SK-N-SH treated with all-trans-retinoic acid at 6 μM for 48 hours (cell line): Measurements from ENCODE around the gene CASQ2.

Experiments
- ATAC-seq: fragments of 200-7000 bp; cut with Tn5 transposase; 3 replicates; pipeline ENCODE4 v1.9.1; 2020; ENCODE audit warnings: mild to moderate bottlenecking, moderate library complexity
- ARNTL ChIP-seq: fragments of 450-650 bp; formaldehyde crosslinking; IDR thresholded peaks from 2 replicates; pipeline ENCODE4 v1.5.0; 2020; ENCODE audit warnings: low read depth, mild to moderate bottlenecking, moderate library complexity, borderline replicate concordance
- BACH2 ChIP-seq: fragments of 250-450 bp; sonication (Bioruptor Pico); IDR thresholded peaks from 2 replicates; pipeline ENCODE4 v1.9.0; 2021; ENCODE audit warnings: mild to moderate bottlenecking, borderline replicate concordance
- CSDC2 ChIP-seq: fragments of 250-450 bp; sonication (Bioruptor Pico); IDR thresholded peaks from 2 replicates; pipeline ENCODE4 v1.5.0; 2020; ENCODE audit warnings: mild to moderate bottlenecking, moderate library complexity
- GLIS3 ChIP-seq: fragments of 250-450 bp; sonication (Bioruptor Pico); IDR thresholded peaks from 2 replicates; pipeline ENCODE4 v1.5.0; 2020; ENCODE audit warnings: mild to moderate bottlenecking, moderate library complexity
- ISL1 ChIP-seq: fragments of 250-450 bp; sonication (Bioruptor Pico); IDR thresholded peaks from 2 replicates; pipeline ENCODE4 v2.1.2; 2022; ENCODE audit warnings: mild to moderate bottlenecking, moderate library complexity
- OSR1 ChIP-seq: fragments of 250-450 bp; sonication (Bioruptor Pico); IDR thresholded peaks from 2 replicates; pipeline ENCODE4 v1.8.0; 2022; ENCODE audit warnings: moderate library complexity, mild to moderate bottlenecking, inconsistent platforms
- RARB ChIP-seq: fragments of 250-450 bp; sonication (Bioruptor Pico); IDR thresholded peaks from 2 replicates; pipeline ENCODE4 v1.8.0; 2021; ENCODE audit warnings: mild to moderate bottlenecking, moderate library complexity
- SNAI2 ChIP-seq: fragments of 250-450 bp; sonication (Bioruptor Pico); IDR thresholded peaks from 2 replicates; pipeline ENCODE4 v1.5.0; 2020; ENCODE audit warnings: mild to moderate bottlenecking, moderate library complexity
- TCF4 ChIP-seq: fragments of 250-450 bp; sonication (Bioruptor Pico); IDR thresholded peaks from 2 replicates; pipeline ENCODE4 v1.8.0; 2021; ENCODE audit warnings: mild to moderate bottlenecking, moderate library complexity, borderline replicate concordance
- TOX ChIP-seq: fragments of 250-450 bp; sonication (Bioruptor Pico); IDR thresholded peaks from 2 replicates; pipeline ENCODE4 v1.8.0; 2021; ENCODE audit warnings: mild to moderate bottlenecking, moderate library complexity, borderline replicate concordance
- ZC3H10 ChIP-seq: fragments of 250-450 bp; sonication (Bioruptor Pico); IDR thresholded peaks from 2 replicates; pipeline ENCODE4 v1.5.1; 2021; ENCODE audit warnings: mild to moderate bottlenecking, moderate library complexity
- ZFP3 ChIP-seq: fragments of 250-450 bp; sonication (Bioruptor Pico); IDR thresholded peaks from 2 replicates; pipeline ENCODE4 v1.5.0; 2020; ENCODE audit warnings: mild to moderate bottlenecking, moderate library complexity
- ZFP30 ChIP-seq: fragments of 450-650 bp; formaldehyde crosslinking; IDR thresholded peaks from 2 replicates; pipeline ENCODE4 v1.5.0; 2022; ENCODE audit warnings: mild to moderate bottlenecking, moderate library complexity
- ZNF565 ChIP-seq: fragments of 450-650 bp; formaldehyde crosslinking; conservative IDR thresholded peaks from 2 replicates; pipeline ENCODE4 v1.5.0; 2020; ENCODE audit warnings: low read depth, mild to moderate bottlenecking, moderate library complexity
- ZNF70 ChIP-seq: fragments of 450-650 bp; formaldehyde crosslinking; IDR thresholded peaks from 2 replicates; pipeline ENCODE4 v1.5.0; 2020; ENCODE audit warnings: mild to moderate bottlenecking, moderate library complexity
- ZNF8 ChIP-seq: fragments of 450-650 bp; formaldehyde crosslinking; IDR thresholded peaks from 2 replicates; pipeline ENCODE4 v1.5.0; 2020; ENCODE audit warnings: mild to moderate bottlenecking, moderate library complexity
- TF ChIP-seq, protein P1 (sequence below): fragments of 250-450 bp; sonication (Bioruptor Pico); IDR thresholded peaks from 2 replicates; pipeline ENCODE4 v1.8.0; 2021; ENCODE audit warnings: low read depth, mild to moderate bottlenecking, moderate library complexity, borderline replicate concordance
- TF ChIP-seq, protein P2 (sequence below): fragments of 250-450 bp; sonication (Bioruptor Pico); IDR thresholded peaks from 2 replicates; pipeline ENCODE4 v1.8.0; 2020; ENCODE audit warnings: mild to moderate bottlenecking, moderate library complexity, borderline replicate concordance
- TF ChIP-seq, protein P3 (sequence below): fragments of 250-450 bp; sonication (Bioruptor Pico); IDR thresholded peaks from 2 replicates; pipeline ENCODE4 v1.5.1; 2020; ENCODE audit warnings: low read depth, mild to moderate bottlenecking, moderate library complexity
- TF ChIP-seq, protein P4 (sequence below): fragments of 250-450 bp; sonication (Bioruptor Pico); IDR thresholded peaks from 2 replicates; pipeline ENCODE4 v1.5.1; 2021; ENCODE audit warnings: mild to moderate bottlenecking, moderate library complexity

Gene CASQ2

DNA sequence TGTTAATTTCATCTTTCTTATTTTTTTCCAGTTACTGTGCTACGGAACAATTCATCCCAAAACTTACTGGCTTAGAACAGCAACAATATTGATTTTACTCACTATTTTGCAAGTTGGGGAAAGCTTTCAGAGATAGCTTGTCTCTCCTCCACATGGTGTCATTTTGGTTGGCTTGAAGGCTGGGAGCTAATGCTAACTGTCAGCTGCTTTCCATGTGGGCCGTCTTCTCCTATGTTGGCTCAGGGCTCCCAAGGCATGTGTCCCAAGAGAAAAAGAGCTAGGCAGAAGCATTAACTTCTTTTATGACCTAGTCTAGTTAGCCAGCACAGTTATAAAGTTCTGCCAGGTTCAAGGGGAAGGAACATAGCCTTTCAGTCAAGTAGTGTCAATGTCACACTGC lies 33.9 kb upstream of the CASQ2 start:
- no peak for TF ChIP-seq ZFP3 (CRISPR knock-in tag)
- TF ChIP-seq ZC3H10 (CRISPR knock-in tag): no peak
- TF ChIP-seq, all 23 proteins: peak for 0
- no peak for ATAC-seq

DNA sequence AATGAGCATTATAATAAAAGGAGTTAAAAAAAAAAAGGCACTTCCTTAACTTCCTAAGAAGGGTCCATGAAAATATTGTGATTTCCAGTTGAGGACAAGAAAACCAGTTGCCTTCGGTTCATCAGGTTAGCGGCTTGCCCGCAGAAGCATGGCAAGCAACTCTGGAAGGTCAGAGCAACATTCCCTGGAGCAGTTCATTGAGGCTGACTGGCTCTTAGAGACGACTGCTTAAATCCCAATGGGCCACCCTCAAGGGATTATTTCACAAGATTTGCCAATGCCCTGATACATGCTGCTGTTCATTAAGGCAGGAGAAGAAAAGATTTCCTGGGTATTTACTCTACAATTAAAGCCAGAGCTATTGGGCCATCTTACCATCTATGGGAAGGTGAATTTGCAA lies 29.0 kb upstream of the CASQ2 start:
- no peak for TF ChIP-seq ZNF565 (CRISPR knock-in tag)
- TF ChIP-seq RARB (CRISPR knock-in tag): no peak
- TF ChIP-seq OSR1 (CRISPR knock-in tag): no peak
- no peak for TF ChIP-seq CSDC2 (CRISPR knock-in tag)
- TF ChIP-seq, protein P1, sequence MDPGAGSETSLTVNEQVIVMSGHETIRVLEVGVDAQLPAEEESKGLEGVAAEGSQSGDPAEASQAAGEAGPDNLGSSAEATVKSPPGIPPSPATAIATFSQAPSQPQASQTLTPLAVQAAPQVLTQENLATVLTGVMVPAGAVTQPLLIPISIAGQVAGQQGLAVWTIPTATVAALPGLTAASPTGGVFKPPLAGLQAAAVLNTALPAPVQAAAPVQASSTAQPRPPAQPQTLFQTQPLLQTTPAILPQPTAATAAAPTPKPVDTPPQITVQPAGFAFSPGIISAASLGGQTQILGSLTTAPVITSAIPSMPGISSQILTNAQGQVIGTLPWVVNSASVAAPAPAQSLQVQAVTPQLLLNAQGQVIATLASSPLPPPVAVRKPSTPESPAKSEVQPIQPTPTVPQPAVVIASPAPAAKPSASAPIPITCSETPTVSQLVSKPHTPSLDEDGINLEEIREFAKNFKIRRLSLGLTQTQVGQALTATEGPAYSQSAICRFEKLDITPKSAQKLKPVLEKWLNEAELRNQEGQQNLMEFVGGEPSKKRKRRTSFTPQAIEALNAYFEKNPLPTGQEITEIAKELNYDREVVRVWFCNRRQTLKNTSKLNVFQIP (CRISPR knock-in tag): no peak
- TF ChIP-seq ZFP30 (CRISPR knock-in tag): no peak
- TF ChIP-seq, protein P2, sequence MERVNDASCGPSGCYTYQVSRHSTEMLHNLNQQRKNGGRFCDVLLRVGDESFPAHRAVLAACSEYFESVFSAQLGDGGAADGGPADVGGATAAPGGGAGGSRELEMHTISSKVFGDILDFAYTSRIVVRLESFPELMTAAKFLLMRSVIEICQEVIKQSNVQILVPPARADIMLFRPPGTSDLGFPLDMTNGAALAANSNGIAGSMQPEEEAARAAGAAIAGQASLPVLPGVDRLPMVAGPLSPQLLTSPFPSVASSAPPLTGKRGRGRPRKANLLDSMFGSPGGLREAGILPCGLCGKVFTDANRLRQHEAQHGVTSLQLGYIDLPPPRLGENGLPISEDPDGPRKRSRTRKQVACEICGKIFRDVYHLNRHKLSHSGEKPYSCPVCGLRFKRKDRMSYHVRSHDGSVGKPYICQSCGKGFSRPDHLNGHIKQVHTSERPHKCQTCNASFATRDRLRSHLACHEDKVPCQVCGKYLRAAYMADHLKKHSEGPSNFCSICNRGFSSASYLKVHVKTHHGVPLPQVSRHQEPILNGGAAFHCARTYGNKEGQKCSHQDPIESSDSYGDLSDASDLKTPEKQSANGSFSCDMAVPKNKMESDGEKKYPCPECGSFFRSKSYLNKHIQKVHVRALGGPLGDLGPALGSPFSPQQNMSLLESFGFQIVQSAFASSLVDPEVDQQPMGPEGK: no peak
- TF ChIP-seq, protein P3, sequence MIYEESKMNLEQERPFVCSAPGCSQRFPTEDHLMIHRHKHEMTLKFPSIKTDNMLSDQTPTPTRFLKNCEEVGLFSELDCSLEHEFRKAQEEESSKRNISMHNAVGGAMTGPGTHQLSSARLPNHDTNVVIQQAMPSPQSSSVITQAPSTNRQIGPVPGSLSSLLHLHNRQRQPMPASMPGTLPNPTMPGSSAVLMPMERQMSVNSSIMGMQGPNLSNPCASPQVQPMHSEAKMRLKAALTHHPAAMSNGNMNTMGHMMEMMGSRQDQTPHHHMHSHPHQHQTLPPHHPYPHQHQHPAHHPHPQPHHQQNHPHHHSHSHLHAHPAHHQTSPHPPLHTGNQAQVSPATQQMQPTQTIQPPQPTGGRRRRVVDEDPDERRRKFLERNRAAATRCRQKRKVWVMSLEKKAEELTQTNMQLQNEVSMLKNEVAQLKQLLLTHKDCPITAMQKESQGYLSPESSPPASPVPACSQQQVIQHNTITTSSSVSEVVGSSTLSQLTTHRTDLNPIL (CRISPR knock-in tag): no peak
- TF ChIP-seq ISL1 (CRISPR knock-in tag): no peak
- TF ChIP-seq ZC3H10 (CRISPR knock-in tag): no peak
- TF ChIP-seq TOX (CRISPR knock-in tag): no peak
- no peak for ATAC-seq

DNA sequence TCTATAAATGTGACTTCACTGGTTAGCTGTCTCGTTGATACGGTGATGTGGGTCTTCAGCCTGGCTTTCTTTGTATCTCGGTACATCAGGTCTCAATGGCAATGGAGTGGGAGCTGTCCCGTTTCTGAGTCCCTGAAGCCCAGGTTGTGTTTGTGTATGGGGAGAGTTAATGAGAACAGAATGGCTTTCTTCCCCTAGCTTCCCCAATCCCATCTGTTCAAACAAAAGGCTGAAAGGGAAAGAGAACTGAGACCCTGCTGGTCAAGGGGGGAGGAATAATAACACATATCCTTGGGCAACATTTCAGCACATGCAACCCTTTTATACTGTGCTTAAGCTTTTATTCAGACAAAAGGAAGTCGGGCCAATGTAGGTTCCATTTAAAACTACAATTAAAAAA lies 28.4 kb upstream of the CASQ2 start:
- TF ChIP-seq ZNF565 (CRISPR knock-in tag) (no peak), ZC3H10 (CRISPR knock-in tag) (no peak), ZNF8 (CRISPR knock-in tag) (no peak), TCF4 (CRISPR knock-in tag) (no peak)
- TF ChIP-seq, protein P2: no peak
- TF ChIP-seq, protein P1 (CRISPR knock-in tag): no peak
- no peak for ATAC-seq

DNA sequence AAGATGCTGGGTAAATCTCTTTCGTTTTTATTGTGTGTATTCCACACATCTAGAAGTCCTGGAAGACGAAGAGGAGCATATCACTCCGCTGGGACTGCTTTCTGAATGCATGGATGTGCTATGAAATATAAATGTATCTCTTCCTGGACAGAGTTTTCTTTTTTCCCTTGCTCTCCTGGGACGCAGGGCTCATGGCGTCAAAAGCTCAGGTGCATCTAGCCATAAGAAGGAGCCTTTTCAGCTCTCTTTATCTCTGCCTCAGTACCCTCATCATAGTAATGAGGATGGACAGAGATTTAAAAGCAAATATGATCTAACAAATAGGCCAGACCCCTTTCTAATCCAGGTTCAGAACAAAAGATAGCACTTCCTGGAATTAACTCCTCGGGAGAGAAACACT lies 27.5 kb upstream of the CASQ2 start:
- ATAC-seq: no peak
- TF ChIP-seq ZNF70 (CRISPR knock-in tag) (no peak), ZNF565 (CRISPR knock-in tag) (no peak), SNAI2 (CRISPR knock-in tag) (no peak), TOX (CRISPR knock-in tag) (no peak), CSDC2 (CRISPR knock-in tag) (no peak), RARB (CRISPR knock-in tag) (no peak), BACH2 (CRISPR knock-in tag) (no peak), GLIS3 (CRISPR knock-in tag) (no peak), ISL1 (CRISPR knock-in tag) (no peak), ARNTL (CRISPR knock-in tag) (no peak)
- TF ChIP-seq, protein P4, sequence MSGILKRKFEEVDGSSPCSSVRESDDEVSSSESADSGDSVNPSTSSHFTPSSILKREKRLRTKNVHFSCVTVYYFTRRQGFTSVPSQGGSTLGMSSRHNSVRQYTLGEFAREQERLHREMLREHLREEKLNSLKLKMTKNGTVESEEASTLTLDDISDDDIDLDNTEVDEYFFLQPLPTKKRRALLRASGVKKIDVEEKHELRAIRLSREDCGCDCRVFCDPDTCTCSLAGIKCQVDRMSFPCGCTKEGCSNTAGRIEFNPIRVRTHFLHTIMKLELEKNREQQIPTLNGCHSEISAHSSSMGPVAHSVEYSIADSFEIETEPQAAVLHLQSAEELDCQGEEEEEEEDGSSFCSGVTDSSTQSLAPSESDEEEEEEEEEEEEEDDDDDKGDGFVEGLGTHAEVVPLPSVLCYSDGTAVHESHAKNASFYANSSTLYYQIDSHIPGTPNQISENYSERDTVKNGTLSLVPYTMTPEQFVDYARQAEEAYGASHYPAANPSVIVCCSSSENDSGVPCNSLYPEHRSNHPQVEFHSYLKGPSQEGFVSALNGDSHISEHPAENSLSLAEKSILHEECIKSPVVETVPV (CRISPR knock-in tag): no peak
- TF ChIP-seq, protein P2: no peak
- TF ChIP-seq, protein P1 (CRISPR knock-in tag): no peak
